GM21825 (cell line): ENCODE data around the gene TENM4.
A peak's percentile ranks its signal among the peaks of the same experiment; 100 is the strongest.
"Not testable (repeated sequence)": the region's sequence is repeated elsewhere in the genome, so short reads cannot be mapped to it uniquely, and the experiment has no call there.

ENCODE experiments used
- ATAC-seq: cut with Tn5 transposase; IDR thresholded peaks from one replicate; pipeline ENCODE4 v1.9.1; 2021; ENCODE audit warnings: mild to moderate bottlenecking, moderate library complexity; ENCODE audit not compliant: unreplicated experiment

TENM4 gene

GRCh38 chr11:79222163-79222562, 218.7 kb downstream of the TENM4 start:
- ATAC-seq, result not testable (repeated sequence)

GRCh38 chr11:79221444-79222130, 219.2 kb downstream of the TENM4 start:
- no peak for ATAC-seq

DNA sequence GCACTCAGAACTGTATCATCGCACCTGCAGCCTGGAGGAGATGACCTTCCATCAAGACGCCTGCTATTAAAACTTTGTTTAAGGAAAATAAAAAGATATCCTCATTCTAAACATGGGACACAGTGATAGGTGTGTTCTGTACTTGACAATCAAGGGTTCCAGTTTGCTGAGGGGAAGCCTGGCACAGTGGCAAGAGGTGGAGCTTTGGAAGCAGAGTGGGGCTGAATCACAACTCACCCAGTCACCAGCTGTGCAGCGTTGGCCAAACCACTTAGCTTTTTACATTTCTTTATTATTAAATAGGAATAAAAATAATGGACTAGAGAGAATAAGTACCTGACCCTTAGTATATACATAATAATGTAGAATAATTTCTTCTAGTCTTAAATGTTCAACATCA, 220.7 kb downstream of the TENM4 start:
- ATAC-seq, result no peak

- no peak for ATAC-seq
These were observed 221.4 kb downstream of the TENM4 start for GRCh38 chr11:79219186-79220045.

GRCh38 chr11:79212741-79213190, 228.1 kb downstream of the TENM4 start:
- peak; percentile 53 for ATAC-seq

DNA sequence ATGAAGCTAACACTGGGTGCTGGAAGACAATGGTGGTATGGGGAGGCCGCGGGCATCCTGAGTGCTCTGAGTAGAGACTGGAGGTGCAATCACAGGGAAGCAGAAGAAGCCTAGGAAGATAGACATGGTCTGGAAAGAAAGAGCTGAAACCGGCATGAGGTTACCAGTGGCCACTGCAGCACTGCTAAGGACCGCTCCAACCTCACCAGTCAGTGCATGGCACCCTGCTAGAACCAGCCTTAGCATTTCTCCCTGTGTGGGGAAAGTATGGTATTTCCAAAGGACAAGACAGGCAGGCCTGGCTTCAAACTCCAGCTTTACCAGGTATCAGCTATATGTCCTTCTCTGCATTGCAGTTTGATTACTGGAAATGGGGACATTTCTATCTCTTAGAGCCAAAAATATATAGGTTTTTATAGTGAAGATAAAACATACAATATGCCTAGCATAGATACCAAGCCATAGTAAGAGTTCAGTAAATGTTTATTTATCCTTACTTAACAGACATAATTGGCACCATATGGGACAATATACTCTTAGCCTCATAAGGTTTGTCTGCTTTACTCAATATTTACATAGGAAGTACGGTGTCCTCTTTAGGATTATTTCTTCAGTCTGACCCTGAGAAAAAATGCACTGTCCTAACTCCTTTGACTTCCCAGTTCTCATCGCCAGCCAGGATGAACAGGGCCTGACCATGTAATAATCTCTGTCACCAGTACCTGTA, 231.1 kb downstream of the TENM4 start:
- ATAC-seq, result no peak

- peak; percentile 48 for ATAC-seq
These were observed 232.7 kb downstream of the TENM4 start for GRCh38 chr11:79208126-79208525.

DNA sequence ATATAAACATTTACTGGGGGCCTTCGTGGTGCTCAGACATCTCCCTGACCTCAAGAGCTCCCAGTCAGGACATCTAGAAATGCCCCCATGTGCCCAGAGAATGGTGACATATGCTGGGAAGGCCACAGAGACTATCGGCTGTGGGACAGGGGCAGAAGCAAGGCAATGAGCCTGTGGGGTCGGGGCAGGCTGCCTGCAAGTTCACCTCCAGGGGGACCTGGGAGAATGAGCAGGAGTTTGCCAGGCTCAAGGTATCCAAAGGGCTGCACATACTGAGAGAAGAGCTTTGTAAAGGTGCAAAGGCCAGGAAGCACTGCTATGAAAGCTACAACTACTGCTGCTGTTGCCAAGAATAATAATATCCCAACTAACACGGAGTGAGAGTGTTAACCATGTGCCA, 233.9 kb downstream of the TENM4 start:
- no peak for ATAC-seq

DNA sequence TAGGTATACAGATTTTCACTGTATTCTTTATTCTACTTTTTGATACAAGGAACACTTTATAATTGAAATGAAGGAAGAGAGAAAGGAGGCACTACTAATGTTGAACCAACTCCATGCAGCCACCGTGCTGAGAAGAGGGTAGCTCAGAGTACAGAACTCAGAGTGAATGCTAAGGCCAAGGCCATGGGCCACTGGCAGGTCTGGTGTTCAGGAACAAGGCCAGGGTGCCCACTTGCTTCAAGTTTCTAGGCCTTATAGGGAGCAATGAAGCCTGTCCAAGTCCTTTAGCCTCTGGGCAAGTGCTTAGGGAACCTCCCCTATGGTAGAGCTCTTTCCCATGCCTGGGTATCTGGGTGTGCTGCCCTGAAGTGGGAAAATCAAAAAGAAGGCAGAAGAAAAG, 235.0 kb downstream of the TENM4 start:
- ATAC-seq, result no peak

GRCh38 chr11:79201677-79202347, 239.0 kb downstream of the TENM4 start:
- ATAC-seq, result peak; percentile 55

DNA sequence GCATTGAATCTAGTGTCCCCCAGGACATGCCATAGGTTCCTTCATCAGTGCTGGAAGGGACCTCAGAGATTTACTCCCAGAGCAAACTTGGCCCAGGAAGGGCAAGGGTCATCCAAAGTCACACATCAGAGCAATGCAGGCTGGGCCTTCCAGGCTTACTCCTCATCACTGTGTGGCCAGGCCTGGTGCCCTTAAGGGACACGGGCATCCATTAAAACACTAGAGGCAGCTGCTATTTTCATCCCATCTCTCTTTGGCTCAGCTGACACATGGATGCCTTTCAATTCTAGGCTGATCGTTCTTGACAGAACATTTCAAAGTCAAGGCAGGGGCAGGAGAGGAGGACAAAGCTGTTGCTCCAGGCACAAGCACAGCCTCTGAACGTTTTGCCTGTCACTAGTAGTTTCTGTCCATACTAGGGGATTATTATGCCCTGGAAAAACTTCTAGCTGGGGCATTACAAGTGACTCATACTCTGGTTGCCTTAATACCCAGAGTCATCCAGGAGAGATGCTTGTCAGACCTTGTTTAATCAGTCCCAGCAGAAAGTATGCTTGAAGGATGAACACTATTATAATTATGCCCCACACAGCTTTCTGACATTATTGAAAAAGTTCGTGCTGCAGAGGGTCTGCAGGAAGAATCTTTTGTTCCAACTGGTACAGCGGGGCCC, 240.3 kb downstream of the TENM4 start:
- ATAC-seq, result no peak

DNA sequence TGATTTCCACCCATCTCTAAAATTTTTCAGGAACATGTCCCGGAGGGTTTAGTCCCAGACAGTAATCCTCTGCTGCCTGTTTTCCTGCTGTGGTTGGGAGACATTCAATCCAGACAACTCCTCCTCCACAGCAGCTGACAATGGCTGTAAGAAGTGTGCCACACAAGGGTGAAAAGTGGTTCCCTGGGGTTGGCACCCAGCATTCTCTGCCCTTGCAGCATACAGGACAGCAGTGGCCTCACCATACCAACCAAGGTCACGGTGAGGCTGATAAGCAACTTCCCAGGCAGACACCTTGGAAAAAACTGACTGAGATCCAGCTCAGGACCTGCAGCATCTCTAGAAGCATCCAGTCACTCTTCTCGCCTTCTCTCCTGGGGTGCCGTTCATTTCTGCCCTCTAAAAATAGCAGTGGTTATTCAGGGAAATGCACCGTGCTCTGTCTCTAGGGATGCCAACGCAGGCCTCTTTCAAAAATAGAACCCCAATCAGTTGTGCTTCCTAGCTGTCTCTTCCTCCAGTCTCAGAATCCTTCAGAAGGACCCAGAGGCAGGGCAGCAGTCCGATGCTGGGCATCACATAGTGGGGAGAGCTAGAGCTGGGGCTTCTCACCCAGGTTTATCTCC, 241.0 kb downstream of the TENM4 start:
- no peak for ATAC-seq

GRCh38 chr11:79198898-79199250, 242.0 kb downstream of the TENM4 start:
- no peak for ATAC-seq

DNA sequence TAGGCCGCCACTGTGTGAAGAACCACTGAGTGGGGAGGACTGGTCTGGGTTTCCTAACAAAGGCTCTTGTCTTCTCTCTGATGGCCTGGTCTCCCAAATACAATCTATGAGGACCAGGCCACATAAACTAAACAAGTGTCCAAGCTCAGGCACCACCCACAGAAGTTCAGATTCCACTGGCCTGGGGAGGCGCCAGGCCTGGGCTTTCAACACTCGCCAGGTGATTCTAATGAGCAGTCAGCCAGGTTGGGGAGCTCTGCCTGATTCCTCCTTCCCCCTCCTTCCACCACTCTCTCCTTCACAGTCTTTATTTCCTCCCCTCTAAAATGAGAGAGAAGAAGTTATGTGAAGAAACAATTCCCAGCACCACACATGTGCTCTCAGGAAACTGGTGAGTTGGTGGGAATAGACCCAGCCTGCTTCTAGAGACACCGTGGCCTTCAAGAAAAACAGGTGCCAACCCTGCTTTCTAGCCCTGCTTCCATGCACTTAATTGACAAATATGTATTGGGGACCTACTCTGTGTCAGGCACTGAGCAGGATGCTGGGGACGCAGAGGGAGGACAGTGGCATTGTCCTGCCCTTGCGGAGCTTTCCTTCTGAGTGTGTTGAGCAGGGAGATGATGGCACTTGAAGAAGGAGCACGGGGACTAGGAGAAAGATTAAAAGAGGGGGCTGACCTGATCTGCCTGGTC, 242.5 kb downstream of the TENM4 start:
- ATAC-seq, result no peak

GRCh38 chr11:79196950-79197349, 243.9 kb downstream of the TENM4 start:
- no peak for ATAC-seq

- ATAC-seq, result no peak
These were observed 245.6 kb downstream of the TENM4 start for GRCh38 chr11:79195209-79195608.

DNA sequence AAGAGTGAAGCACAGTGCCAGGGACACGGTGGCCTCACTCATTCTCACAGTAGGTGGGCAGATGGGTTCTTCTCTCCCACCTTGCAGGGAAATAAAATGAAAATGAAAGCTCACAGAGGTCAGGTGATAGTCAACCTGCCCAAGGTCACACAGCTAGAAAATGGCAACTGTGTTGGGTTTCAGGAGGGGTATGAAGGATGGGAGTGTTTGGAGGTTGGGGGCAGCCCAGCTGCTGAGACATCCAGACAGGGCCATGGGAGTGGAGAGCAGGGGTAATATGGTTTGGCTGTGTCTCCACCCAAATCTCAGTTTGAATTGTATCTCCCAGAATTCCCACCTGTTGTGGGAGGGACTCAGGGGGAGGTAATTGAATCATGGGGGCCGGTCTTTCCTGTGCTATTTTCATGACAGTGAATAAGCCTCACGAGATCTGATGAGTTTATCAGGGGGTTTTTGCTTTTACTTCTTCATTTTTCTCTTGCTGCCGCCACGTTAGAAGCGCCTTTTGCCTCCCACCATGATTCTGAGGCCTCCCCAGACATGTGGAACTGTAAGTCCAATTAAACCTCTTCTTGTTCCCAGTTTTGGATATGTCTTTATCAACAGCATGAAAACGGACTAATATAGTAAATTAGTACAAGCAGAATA, 247.0 kb downstream of the TENM4 start:
- no peak for ATAC-seq

DNA sequence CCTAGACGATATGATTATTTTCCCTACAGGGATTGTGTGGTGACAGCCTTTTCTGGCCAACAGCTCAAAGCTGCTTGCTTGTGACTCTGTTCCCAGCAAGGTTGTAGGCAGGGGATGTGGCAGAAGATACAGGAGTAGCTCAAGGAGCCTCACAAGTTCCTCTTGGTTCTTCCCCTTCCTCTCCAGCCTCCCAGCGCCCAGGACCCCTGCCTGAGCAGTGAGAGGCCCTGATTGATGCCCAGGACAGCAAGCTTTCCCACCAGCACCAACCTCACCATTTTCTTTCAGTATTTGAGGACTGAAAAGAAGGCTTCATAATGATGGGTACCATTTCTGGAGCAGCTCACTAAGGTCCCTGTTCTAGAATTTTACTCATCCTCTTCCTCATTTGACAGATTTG, 248.0 kb downstream of the TENM4 start:
- no peak for ATAC-seq

DNA sequence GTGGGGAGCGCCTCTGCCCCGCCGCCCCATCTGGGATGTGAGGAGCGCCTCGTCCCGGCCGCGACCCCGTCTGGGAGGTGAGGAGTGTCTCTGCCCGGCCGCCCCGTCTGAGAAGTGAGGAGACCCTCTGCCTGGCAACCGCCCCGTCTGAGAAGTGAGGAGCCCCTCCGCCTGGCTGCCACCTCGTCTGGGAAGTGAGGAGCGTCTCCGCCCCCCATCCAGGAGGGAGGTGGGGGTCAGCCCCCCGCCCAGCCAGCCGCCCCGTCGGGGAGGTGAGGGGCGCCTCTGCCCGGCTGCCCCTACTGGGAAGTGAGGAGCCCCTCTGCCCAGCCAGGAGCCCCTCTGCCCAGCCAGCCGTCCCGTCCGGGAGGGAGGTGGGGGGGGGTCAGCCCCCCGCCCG, 249.1 kb downstream of the TENM4 start:
- ATAC-seq, result not testable (repeated sequence)
